ENCODE results near the gene DDAH1.

- no peak for TF ChIP-seq CTCF (conservative IDR thresholded peaks at IDR 0.05; ENCODE audit: low read length)
- TF ChIP-seq EZH2phosphoT487 (IDR thresholded peaks at IDR 0.05; ENCODE audit: borderline replicate concordance), result no peak
These were observed 92.1 kb downstream of the DDAH1 start for GRCh38 chr1:85372683-85373377.
